ENCODE results near the gene PNCK. TPM values are rescaled to one million over a fixed set of nuclear protein-coding genes. Genes with fewer than 3 reads are reported as not detected.

The PNCK gene
- total RNA-seq, 2 donors from 2014 or later = 1.9 to 11.1 TPM

- Histone ChIP-seq H3K4me3 (no peak overlapping the region), H3K27me3 (peaks cover 52% of the 10 kb centered on the region), H3K27ac (no peak overlapping the region), H3K9ac (ENCODE audit: low read depth in 2 of 2, low read length in 2 of 2) (no peak overlapping the region), H3K4me1 (no peaks in the 10 kb centered on the region), H3K9me3 (no peaks in the 10 kb centered on the region), H3K36me3 (no peaks in the 10 kb centered on the region)
- intact Hi-C loops (cut with DNase I) = no loop called here
- DNase-seq = no peak
- no peak for TF ChIP-seq CTCF (IDR thresholded peaks at IDR 0.05)
These were observed 27.6 kb downstream of the PNCK start for GRCh38 chrX:153645921-153646488.

- DNase-seq = no peak
- H3K4me1 ChIP-seq = no peaks in the 10 kb centered on the region
- TF ChIP-seq CTCF (IDR thresholded peaks at IDR 0.05) = no peak
- intact Hi-C loops (cut with DNase I) = no loop called here
- H3K27ac ChIP-seq = no peak overlapping the region
- H3K27me3 ChIP-seq = peaks cover 52% of the 10 kb centered on the region
- no peaks in the 10 kb centered on the region for H3K36me3 ChIP-seq
- no peak overlapping the region for H3K9ac ChIP-seq (ENCODE audit: low read depth in 2 of 2, low read length in 2 of 2)
- no peak overlapping the region for H3K4me3 ChIP-seq
- no peaks in the 10 kb centered on the region for H3K9me3 ChIP-seq
These were observed 28.5 kb downstream of the PNCK start for GRCh38 chrX:153645151-153645550.

- peaks cover 52% of the 10 kb centered on the region for H3K27me3 ChIP-seq
- H3K4me3 ChIP-seq = no peak overlapping the region
- intact Hi-C loops (cut with DNase I) = no loop called here
- H3K27ac ChIP-seq = no peak overlapping the region
- no peaks in the 10 kb centered on the region for H3K4me1 ChIP-seq
- DNase-seq = no peak
- no peak overlapping the region for H3K9ac ChIP-seq (ENCODE audit: low read depth in 2 of 2, low read length in 2 of 2)
- TF ChIP-seq CTCF (IDR thresholded peaks at IDR 0.05) = no peak
- H3K9me3 ChIP-seq = no peaks in the 10 kb centered on the region
- no peaks in the 10 kb centered on the region for H3K36me3 ChIP-seq
These were observed 29.1 kb downstream of the PNCK start for GRCh38 chrX:153644356-153645125.

- H3K27ac ChIP-seq = no peak overlapping the region
- peaks cover 52% of the 10 kb centered on the region for H3K27me3 ChIP-seq
- no peaks in the 10 kb centered on the region for H3K36me3 ChIP-seq
- no peaks in the 10 kb centered on the region for H3K9me3 ChIP-seq
- no peak for TF ChIP-seq CTCF (IDR thresholded peaks at IDR 0.05)
- no peak overlapping the region for H3K9ac ChIP-seq (ENCODE audit: low read depth in 2 of 2, low read length in 2 of 2)
- peak; percentile 12 for DNase-seq
- H3K4me3 ChIP-seq = no peak overlapping the region
- H3K4me1 ChIP-seq = no peaks in the 10 kb centered on the region
- intact Hi-C loops (cut with DNase I) = no loop called here
These were observed 29.9 kb downstream of the PNCK start for GRCh38 chrX:153643431-153644351.

- no peak overlapping the region for H3K27ac ChIP-seq
- TF ChIP-seq CTCF (IDR thresholded peaks at IDR 0.05) = no peak
- no peaks in the 10 kb centered on the region for H3K36me3 ChIP-seq
- H3K4me3 ChIP-seq = no peak overlapping the region
- no peaks in the 10 kb centered on the region for H3K9me3 ChIP-seq
- peaks cover 51% of the 10 kb centered on the region for H3K27me3 ChIP-seq
- H3K9ac ChIP-seq (ENCODE audit: low read depth in 2 of 2, low read length in 2 of 2) = no peak overlapping the region
- intact Hi-C loops (cut with DNase I) = no loop called here
- H3K4me1 ChIP-seq = no peaks in the 10 kb centered on the region
- no peak for DNase-seq
These were observed 30.8 kb downstream of the PNCK start for GRCh38 chrX:153642655-153643430.
